AG10803 (cell line): ENCODE measurements around the gene CACNA2D4.

ENCODE experiments used
- DNase-seq: peaks from one replicate; pipeline ENCODE4 v3.0.0; 2010; ENCODE audit warnings: low read depth
- H3K4me3 ChIP-seq: 2 replicates; pipeline ENCODE4 v1.5.1; 2011; ENCODE audit warnings: mild to moderate bottlenecking, low read length, control low read depth
- CTCF ChIP-seq: conservative IDR thresholded peaks from 2 replicates; pipeline ENCODE4 v1.5.1; 2011; ENCODE audit warnings: mild to moderate bottlenecking, low read length, control low read depth, inconsistent platforms

The CACNA2D4 gene

GRCh38 chr12:1915082-1915968, 3.1 kb downstream of the CACNA2D4 start:
- no peak overlapping the region for H3K4me3 ChIP-seq
- no peak for TF ChIP-seq CTCF
- no peak for DNase-seq

- TF ChIP-seq CTCF: no peak
- no peak for DNase-seq
- no peak overlapping the region for H3K4me3 ChIP-seq
These were observed 4.1 kb downstream of the CACNA2D4 start for GRCh38 chr12:1914114-1914911.

- no peak overlapping the region for H3K4me3 ChIP-seq
- no peak for DNase-seq
- no peak for TF ChIP-seq CTCF
These were observed 4.9 kb downstream of the CACNA2D4 start for GRCh38 chr12:1913377-1914113.

- no peak for DNase-seq
- H3K4me3 ChIP-seq: no peak overlapping the region
- no peak for TF ChIP-seq CTCF
These were observed 5.7 kb downstream of the CACNA2D4 start for GRCh38 chr12:1912580-1913376.

GRCh38 chr12:1911598-1912575, 6.6 kb downstream of the CACNA2D4 start:
- DNase-seq: no peak
- no peak for TF ChIP-seq CTCF
- no peak overlapping the region for H3K4me3 ChIP-seq
